Smooth muscle cell of the pulmonary artery (primary cell): ENCODE data around the gene WFIKKN1. TPM values are rescaled to one million over a fixed set of nuclear protein-coding genes. Genes with fewer than 3 reads are reported as not detected.

Experiments used
- total RNA-seq: library from RNA; depleted of rRNA; stranded (reverse); fragments of >200 nt; gene quantifications from 2 replicates; pipeline ENCODE4 v1.2.3, GENCODE V29; 2014

The WFIKKN1 gene, protein sequence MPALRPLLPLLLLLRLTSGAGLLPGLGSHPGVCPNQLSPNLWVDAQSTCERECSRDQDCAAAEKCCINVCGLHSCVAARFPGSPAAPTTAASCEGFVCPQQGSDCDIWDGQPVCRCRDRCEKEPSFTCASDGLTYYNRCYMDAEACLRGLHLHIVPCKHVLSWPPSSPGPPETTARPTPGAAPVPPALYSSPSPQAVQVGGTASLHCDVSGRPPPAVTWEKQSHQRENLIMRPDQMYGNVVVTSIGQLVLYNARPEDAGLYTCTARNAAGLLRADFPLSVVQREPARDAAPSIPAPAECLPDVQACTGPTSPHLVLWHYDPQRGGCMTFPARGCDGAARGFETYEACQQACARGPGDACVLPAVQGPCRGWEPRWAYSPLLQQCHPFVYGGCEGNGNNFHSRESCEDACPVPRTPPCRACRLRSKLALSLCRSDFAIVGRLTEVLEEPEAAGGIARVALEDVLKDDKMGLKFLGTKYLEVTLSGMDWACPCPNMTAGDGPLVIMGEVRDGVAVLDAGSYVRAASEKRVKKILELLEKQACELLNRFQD
- total RNA-seq, result 0.26 TPM in 2 replicates

DNA sequence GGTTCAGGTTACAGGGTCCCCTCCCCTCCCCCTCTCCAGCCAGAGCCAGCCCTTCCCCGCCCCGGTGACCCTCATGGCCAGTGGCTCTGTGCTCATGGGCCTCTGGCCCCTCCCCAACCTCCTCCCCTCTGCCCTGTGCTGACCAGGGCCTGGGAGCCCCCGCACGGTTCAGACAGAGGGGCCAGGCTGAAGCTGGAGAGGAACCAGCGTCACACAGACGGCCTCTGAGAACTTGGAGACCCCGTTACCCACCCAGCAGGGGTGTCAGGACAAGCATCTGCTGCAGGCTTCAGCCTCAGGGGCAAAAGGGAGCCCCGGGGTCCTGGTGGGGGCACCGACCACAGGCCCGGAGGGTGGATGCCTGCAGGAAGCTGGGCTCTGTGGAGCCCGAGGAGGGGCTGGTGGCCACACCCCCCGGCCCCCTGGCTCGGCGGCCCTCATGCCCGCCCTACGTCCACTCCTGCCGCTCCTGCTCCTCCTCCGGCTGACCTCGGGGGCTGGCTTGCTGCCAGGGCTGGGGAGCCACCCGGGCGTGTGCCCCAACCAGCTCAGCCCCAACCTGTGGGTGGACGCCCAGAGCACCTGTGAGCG lies at the start of gene WFIKKN1:
Gene WFIKKN1 (plus strand): TSS at position 171 of the 591 bp plus-strand sequence. CDS start 269 bp downstream, at position 440.

GRCh38 chr16:589658-590187 lies 41.1 kb upstream of the WFIKKN1 start, which contains the start of gene RAB40C:
Gene RAB40C, plus strand, starts transcription at chr16:590066. Its CDS starts 226 bp downstream, at chr16:590292.

GRCh38 chr16:636206-637080 lies 5.7 kb downstream of the WFIKKN1 start, which contains the start of gene METTL26:
Gene METTL26, minus strand, starts transcription at chr16:636305. Its CDS starts 15 bp downstream, at chr16:636290.

GRCh38 chr16:641326-642188 lies 10.8 kb downstream of the WFIKKN1 start, which contains the start of gene MCRIP2:
Gene MCRIP2, plus strand, starts transcription at chr16:641828. Its CDS starts 164 bp downstream, at chr16:641992.

DNA sequence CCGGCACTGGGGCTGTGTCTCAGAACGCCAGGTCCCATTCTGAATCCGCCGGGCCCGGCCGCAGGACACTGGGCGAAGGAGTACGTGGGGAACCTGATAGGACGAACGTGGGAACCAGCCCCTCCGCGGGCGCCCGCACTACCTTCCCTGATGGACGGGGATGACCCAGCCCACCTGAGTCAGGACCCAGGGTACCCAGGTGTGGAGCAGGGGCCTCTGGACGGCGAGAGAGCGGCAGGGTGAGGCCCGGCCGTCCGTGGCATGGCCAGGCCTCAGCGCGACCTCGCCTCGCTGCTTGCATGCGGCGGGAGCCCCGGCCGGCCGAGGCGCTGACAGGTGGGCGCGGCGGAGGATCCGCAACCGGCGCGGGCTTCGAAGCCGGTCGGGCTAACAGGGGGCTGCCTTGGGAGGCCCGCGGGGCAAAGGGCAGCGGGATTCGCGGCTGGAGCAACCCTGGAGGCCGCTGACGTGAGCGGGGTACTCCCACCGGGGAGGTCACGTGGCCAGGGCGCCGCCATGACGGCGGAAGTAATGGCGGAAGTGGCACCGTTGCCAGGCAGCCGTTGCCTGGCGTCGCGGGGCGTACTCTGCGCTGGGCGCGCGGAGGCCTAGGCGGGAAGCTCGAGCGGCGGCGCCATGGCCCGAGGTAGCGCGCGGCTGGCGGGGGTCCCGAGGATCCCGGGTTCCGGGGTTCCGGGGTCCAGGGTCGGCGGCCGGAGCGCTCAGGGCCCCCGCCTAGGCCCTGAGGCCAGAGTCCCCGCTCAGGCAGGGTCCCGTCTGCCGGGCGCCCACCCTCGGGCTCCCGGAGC lies 18.2 kb downstream of the WFIKKN1 start, which contains the start of gene WDR90:
Gene WDR90 (plus strand): TSS at position 585 of the 809 bp plus-strand sequence. CDS start 52 bp downstream, at position 637.

DNA sequence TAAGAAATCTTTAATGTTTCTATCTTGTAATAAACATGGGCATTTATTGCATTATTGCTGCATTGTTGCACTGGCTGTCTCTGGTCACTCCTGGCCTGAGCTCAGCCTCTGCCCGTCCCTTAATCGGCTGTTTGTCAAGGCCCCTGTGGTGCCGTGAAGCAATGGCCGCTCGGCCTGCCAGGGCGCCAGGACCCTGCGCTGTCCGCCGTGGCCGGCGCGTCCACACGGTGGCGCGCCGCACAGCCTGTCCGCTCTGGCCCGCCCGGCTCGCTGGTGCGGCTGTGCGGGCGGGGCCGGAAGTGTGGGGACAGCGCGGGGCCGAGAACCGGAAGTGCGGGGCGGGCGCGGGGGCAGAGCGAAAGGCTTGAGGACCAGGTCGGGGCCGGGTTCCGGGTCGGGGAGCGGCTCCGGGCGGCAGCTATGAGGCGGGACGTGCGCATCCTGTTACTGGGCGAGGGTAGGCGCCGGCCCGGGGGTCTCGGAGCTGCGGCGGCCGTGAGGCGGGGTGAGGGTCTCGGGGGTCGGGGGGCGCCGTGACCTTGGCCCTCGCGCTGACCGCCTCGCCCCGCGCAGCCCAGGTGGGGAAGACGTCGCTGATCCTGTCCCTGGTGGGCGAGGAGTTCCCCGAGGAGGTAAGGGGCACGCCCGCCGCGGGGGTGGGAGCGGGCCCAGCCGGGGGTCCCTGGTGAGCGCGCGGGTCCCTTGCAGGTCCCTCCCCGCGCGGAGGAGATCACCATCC lies 37.2 kb downstream of the WFIKKN1 start, which contains the start of gene RHOT2:
Gene RHOT2 (plus strand): TSS at position 353 of the 739 bp plus-strand sequence. CDS start 68 bp downstream, at position 421.

DNA sequence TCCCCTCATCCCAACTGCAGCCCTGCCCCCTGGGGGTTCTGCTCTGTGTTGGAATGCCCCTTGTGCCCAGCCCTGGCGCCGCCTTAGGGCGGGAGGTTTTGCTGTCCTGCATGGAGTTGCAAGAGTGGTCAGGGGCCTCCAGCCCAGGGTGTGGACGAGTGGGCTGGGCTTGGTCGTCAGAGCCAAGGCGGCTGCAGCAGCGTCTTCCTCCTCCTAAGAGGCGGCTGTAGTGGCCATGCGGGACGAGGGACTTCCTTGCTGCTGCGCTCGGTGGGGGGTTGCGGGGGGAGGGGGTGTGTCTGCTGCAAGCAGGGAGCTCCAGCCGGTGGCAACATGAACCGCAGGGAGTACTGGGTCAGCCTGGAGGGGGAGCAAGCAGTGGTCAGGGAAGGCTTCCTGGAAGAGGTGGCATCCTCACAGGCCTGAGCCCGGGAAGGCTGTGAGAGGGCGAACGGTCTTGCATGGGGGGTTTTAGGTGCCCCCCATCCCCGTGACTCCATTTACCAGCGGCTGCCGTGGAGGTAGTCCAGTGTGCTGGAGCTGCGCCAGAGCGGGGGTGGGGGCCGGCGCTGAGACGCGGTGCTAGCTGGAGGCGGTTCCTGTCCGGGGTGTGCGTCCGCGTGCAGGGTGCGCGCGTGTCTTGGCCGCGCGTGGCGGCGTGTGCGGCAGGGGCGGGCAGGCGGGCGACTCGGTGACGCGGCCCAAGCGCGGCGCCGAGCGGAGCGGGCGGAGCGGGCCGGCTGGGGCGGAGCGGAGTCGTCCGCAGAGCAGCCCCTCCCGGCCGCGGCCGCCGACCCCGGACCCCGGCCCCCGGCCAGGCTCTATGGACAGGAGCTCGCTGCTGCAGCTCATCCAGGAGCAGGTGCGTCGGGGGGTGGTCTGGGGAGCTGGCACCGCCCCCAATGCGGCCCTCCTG lies 44.4 kb downstream of the WFIKKN1 start, which contains the start of gene RHBDL1:
Gene RHBDL1 (plus strand): TSS at position 704 of the 916 bp plus-strand sequence. CDS start 120 bp downstream, at position 824.

GRCh38 chr16:679814-680624 lies 49.2 kb downstream of the WFIKKN1 start, which contains the start of gene STUB1:
Gene STUB1, plus strand, starts transcription at chr16:680410. Its CDS starts 116 bp downstream, at chr16:680526.

Other genes with a start within 250 kb of the WFIKKN1 start
- 64.9 and 113 TPM in 2 replicates for gene PGAP6, start 249.0 kb upstream of the WFIKKN1 start, total RNA-seq
- gene NME4, start 233.8 kb upstream of the WFIKKN1 start, total RNA-seq, result 81.9 and 94.9 TPM in 2 replicates
- gene DECR2, start 229.1 kb upstream of the WFIKKN1 start, total RNA-seq, result 11.5 and 12.5 TPM in 2 replicates
- gene RAB11FIP3, start 205.3 kb upstream of the WFIKKN1 start, total RNA-seq, result 31.0 and 38.4 TPM in 2 replicates
- gene CAPN15, start 103.3 kb upstream of the WFIKKN1 start, total RNA-seq, result 28.5 and 48.7 TPM in 2 replicates
- not detected in 2 replicates for gene PRR35, start 70.6 kb upstream of the WFIKKN1 start, total RNA-seq
- gene NHLRC4, start 64.0 kb upstream of the WFIKKN1 start, total RNA-seq, result 0.99 and 1.3 TPM in 2 replicates
- gene PIGQ, start 61.0 kb upstream of the WFIKKN1 start, total RNA-seq, result 31.5 and 39.1 TPM in 2 replicates
- gene RAB40C, start 40.9 kb upstream of the WFIKKN1 start, total RNA-seq, result 12.6 and 13.6 TPM in 2 replicates
- 61.8 and 71.3 TPM in 2 replicates for gene METTL26, start 5.3 kb downstream of the WFIKKN1 start, total RNA-seq
- gene MCRIP2, start 10.8 kb downstream of the WFIKKN1 start, total RNA-seq, result 11.3 and 19.8 TPM in 2 replicates
- 9.3 and 18.1 TPM in 2 replicates for gene WDR90, start 18.4 kb downstream of the WFIKKN1 start, total RNA-seq
- 29.1 and 39.2 TPM in 2 replicates for gene RHOT2, start 37.1 kb downstream of the WFIKKN1 start, total RNA-seq
- gene RHBDL1, start 44.7 kb downstream of the WFIKKN1 start, total RNA-seq, result 2.7 and 9.1 TPM in 2 replicates
- 73.9 and 106 TPM in 2 replicates for gene STUB1, start 49.4 kb downstream of the WFIKKN1 start, total RNA-seq
- gene JMJD8, start 53.3 kb downstream of the WFIKKN1 start, total RNA-seq, result 54.5 and 58.5 TPM in 2 replicates
- 7.9 and 10.3 TPM in 2 replicates for gene WDR24, start 59.4 kb downstream of the WFIKKN1 start, total RNA-seq
- gene FBXL16, start 74.8 kb downstream of the WFIKKN1 start, total RNA-seq, result 0.07 and 0.13 TPM in 2 replicates
- gene METRN, start 84.1 kb downstream of the WFIKKN1 start, total RNA-seq, result 81.0 and 110 TPM in 2 replicates
- 17.7 and 23.0 TPM in 2 replicates for gene ANTKMT, start 90.2 kb downstream of the WFIKKN1 start, total RNA-seq
- gene CCDC78, start 95.5 kb downstream of the WFIKKN1 start, total RNA-seq, result 1.6 and 4.9 TPM in 2 replicates
- gene HAGHL, start 96.1 kb downstream of the WFIKKN1 start, total RNA-seq, result 9.5 and 23.7 TPM in 2 replicates
- 29.5 and 35.8 TPM in 2 replicates for gene CIAO3, start 110.0 kb downstream of the WFIKKN1 start, total RNA-seq
- gene MSLN, start 129.7 kb downstream of the WFIKKN1 start, total RNA-seq, result not detected in 2 replicates
- 17.1 and 28.9 TPM in 2 replicates for gene RPUSD1, start 157.4 kb downstream of the WFIKKN1 start, total RNA-seq
- 6.5 and 8.7 TPM in 2 replicates for gene CHTF18, start 157.6 kb downstream of the WFIKKN1 start, total RNA-seq
- gene GNG13, start 169.7 kb downstream of the WFIKKN1 start, total RNA-seq, result not detected in 2 replicates